ENCODE measurements around the gene DNER.
"Not testable (repeated sequence)": the region's sequence is repeated elsewhere in the genome, so short reads cannot be mapped to it uniquely, and the experiment has no call there.

DNER gene

GRCh38 chr2:229376866-229377265 lies 337.5 kb downstream of the DNER start:
- DNase-seq = no peak

- no peak for DNase-seq
These were observed 339.1 kb downstream of the DNER start for GRCh38 chr2:229375251-229375650.

GRCh38 chr2:229373311-229373710 lies 341.0 kb downstream of the DNER start:
- DNase-seq = not testable (repeated sequence)

GRCh38 chr2:229372207-229372606 lies 342.1 kb downstream of the DNER start:
- no peak for DNase-seq

GRCh38 chr2:229371086-229371485 lies 343.3 kb downstream of the DNER start:
- DNase-seq = no peak

GRCh38 chr2:229370509-229370908 lies 343.8 kb downstream of the DNER start:
- no peak for DNase-seq

- DNase-seq = no peak
These were observed 351.1 kb downstream of the DNER start for GRCh38 chr2:229363185-229363814.

GRCh38 chr2:229350883-229351282 lies 363.5 kb downstream of the DNER start:
- DNase-seq = no peak

GRCh38 chr2:229350117-229350805 lies 364.1 kb downstream of the DNER start:
- no peak for DNase-seq

GRCh38 chr2:229348128-229348527 lies 366.2 kb downstream of the DNER start:
- DNase-seq = no peak

- DNase-seq = no peak
These were observed 367.4 kb downstream of the DNER start for GRCh38 chr2:229346816-229347540.

GRCh38 chr2:229344955-229345354 lies 369.4 kb downstream of the DNER start:
- no peak for DNase-seq

- DNase-seq = no peak
These were observed 370.2 kb downstream of the DNER start for GRCh38 chr2:229344151-229344551.

- no peak for DNase-seq
These were observed 370.7 kb downstream of the DNER start for GRCh38 chr2:229343661-229344060.

- DNase-seq = peak in 1 of 2 donors; percentile 15
These were observed 372.0 kb downstream of the DNER start for GRCh38 chr2:229342376-229342775.

- DNase-seq = no peak
These were observed 374.1 kb downstream of the DNER start for GRCh38 chr2:229340086-229340760.

GRCh38 chr2:229339618-229340017 lies 374.7 kb downstream of the DNER start:
- DNase-seq = no peak

- not testable (repeated sequence) for DNase-seq
These were observed 375.2 kb downstream of the DNER start for GRCh38 chr2:229339171-229339570.

- no peak for DNase-seq
These were observed 378.4 kb downstream of the DNER start for GRCh38 chr2:229335877-229336346.

- no peak for DNase-seq
These were observed 379.0 kb downstream of the DNER start for GRCh38 chr2:229335330-229335729.

- peak; percentile 12 to 58 for DNase-seq
These were observed 383.4 kb downstream of the DNER start for GRCh38 chr2:229330952-229331351.

GRCh38 chr2:229319558-229319957 lies 394.8 kb downstream of the DNER start:
- DNase-seq = no peak

GRCh38 chr2:229314117-229314516 lies 400.2 kb downstream of the DNER start:
- DNase-seq = no peak

Data from CD4-positive, alpha-beta T cell treated with Interleukin-1 beta for 1 hour (primary cell).